OCI-LY3 (cell line): ENCODE results near the gene PPP1R7.

Source experiments
- CTCF ChIP-seq: fragments of 200-600, 300-600 bp; sonication (generic); IDR thresholded peaks from 2 replicates; pipeline ENCODE4 v1.5.1; 2014; ENCODE audit warnings: antibody characterized with exemption, low read length, low read depth
- EZH2phosphoT487 ChIP-seq: fragments of 200-600 bp; shearing (Covaris generic); IDR thresholded peaks from 2 replicates; pipeline ENCODE4 v1.6.1; 2018; ENCODE audit warnings: antibody characterized with exemption, mixed run types, low read depth

- TF ChIP-seq EZH2phosphoT487 (no peak), CTCF (no peak)
Measured at GRCh38 chr2:241198381-241199279, 48.4 kb downstream of the PPP1R7 start.
